Measurements from ENCODE around the gene ABCA9. TPM values are rescaled to one million over a fixed set of nuclear protein-coding genes. Genes with fewer than 3 reads are reported as not detected.

ABCA9 gene
- total RNA-seq, 1 donor from 2014 or later, result 14.6 TPM

GRCh38 chr17:68943123-68943811 is 117.5 kb downstream of the ABCA9 start:
- intact Hi-C loops (cut with DNase I), result no loop called here
- no peak for DNase-seq
- ATAC-seq, result no peak
- no peaks in the 10 kb centered on the region for H3K9me3 ChIP-seq
- no peak overlapping the region for H3K4me3 ChIP-seq
- H3K27ac ChIP-seq, result no peak overlapping the region
- no peaks in the 10 kb centered on the region for H3K27me3 ChIP-seq (ENCODE audit: low read depth)
- no peak for TF ChIP-seq CTCF (IDR thresholded peaks at IDR 0.05)
- H3K4me1 ChIP-seq, result no peaks in the 10 kb centered on the region
- no peaks in the 10 kb centered on the region for H3K36me3 ChIP-seq

- DNase-seq (no peak), ATAC-seq (no peak)
- no peaks in the 10 kb centered on the region for H3K9me3 ChIP-seq
- intact Hi-C loops (cut with DNase I), result no loop called here
- H3K36me3 ChIP-seq, result no peaks in the 10 kb centered on the region
- no peak overlapping the region for H3K27ac ChIP-seq
- no peaks in the 10 kb centered on the region for H3K4me1 ChIP-seq
- H3K4me3 ChIP-seq, result no peak overlapping the region
- H3K27me3 ChIP-seq (ENCODE audit: low read depth), result no peaks in the 10 kb centered on the region
- TF ChIP-seq CTCF (IDR thresholded peaks at IDR 0.05), result no peak
Observed at GRCh38 chr17:68942389-68942788, 118.3 kb downstream of the ABCA9 start.

- DNase-seq, result no peak
- Histone ChIP-seq H3K27ac (no peak overlapping the region), H3K36me3 (no peaks in the 10 kb centered on the region), H3K27me3 (ENCODE audit: low read depth) (no peaks in the 10 kb centered on the region), H3K9me3 (no peaks in the 10 kb centered on the region), H3K4me3 (no peak overlapping the region), H3K4me1 (no peaks in the 10 kb centered on the region)
- TF ChIP-seq CTCF (IDR thresholded peaks at IDR 0.05), result no peak
- intact Hi-C loops (cut with DNase I), result no loop called here
- no peak for ATAC-seq
Observed at GRCh38 chr17:68941761-68942160, 119.0 kb downstream of the ABCA9 start.

- TF ChIP-seq CTCF (IDR thresholded peaks at IDR 0.05), result no peak
- Histone ChIP-seq H3K27ac (no peak overlapping the region), H3K9me3 (no peaks in the 10 kb centered on the region), H3K27me3 (ENCODE audit: low read depth) (no peaks in the 10 kb centered on the region), H3K4me1 (no peaks in the 10 kb centered on the region), H3K4me3 (no peak overlapping the region), H3K36me3 (no peaks in the 10 kb centered on the region)
- DNase-seq (no peak), ATAC-seq (no peak)
- intact Hi-C loops (cut with DNase I), result no loop called here
Observed at GRCh38 chr17:68939195-68939594, 121.5 kb downstream of the ABCA9 start.

GRCh38 chr17:68937890-68938514 is 122.7 kb downstream of the ABCA9 start:
- intact Hi-C loops (cut with DNase I), result no loop called here
- no peaks in the 10 kb centered on the region for H3K27me3 ChIP-seq (ENCODE audit: low read depth)
- no peaks in the 10 kb centered on the region for H3K36me3 ChIP-seq
- ATAC-seq (no peak), DNase-seq (no peak)
- H3K27ac ChIP-seq, result no peak overlapping the region
- no peak for TF ChIP-seq CTCF (IDR thresholded peaks at IDR 0.05)
- H3K4me1 ChIP-seq, result no peaks in the 10 kb centered on the region
- H3K4me3 ChIP-seq, result no peak overlapping the region
- no peaks in the 10 kb centered on the region for H3K9me3 ChIP-seq

Measured in lower lobe of right lung (tissue), 2 donors.